Measurements from ENCODE around the gene TIMP3. TPM values are rescaled to one million over a fixed set of nuclear protein-coding genes. Genes with fewer than 3 reads are reported as not detected.

TIMP3 gene
- polyA plus RNA-seq, 1 donor (not counting 4 experiments of a cell fraction or from before 2014, with no cell fraction given), result 34.3 TPM

DNA sequence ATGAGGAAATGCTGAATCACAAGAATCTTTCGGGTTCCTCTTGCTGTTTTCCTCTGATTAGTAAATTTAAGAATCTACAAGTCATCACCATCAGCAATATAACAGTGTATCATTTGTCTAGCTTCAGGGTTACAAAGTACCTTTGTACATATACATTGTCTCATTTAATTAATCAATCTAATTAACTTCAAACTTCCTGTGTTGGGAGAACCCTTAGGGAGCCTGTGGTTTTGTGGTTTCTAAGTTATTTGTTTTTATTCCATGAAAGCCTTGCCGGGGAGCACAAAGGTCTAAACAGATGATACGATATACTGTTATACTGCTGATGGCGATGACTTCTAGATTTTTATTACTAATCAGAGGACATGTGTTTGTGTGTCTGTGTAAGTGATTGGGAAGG, 41.0 kb downstream of the TIMP3 start:
- H4K20me1 ChIP-seq (ENCODE audit: control insufficient read depth, extremely low read depth, insufficient read depth, low read length), result peaks cover 12% of the 10 kb centered on the region
- dilution Hi-C loops (cut with MboI; ENCODE audit: extremely low pct_ligation_motif_present, low sequenced_read_pairs), result no loop called here

DNA sequence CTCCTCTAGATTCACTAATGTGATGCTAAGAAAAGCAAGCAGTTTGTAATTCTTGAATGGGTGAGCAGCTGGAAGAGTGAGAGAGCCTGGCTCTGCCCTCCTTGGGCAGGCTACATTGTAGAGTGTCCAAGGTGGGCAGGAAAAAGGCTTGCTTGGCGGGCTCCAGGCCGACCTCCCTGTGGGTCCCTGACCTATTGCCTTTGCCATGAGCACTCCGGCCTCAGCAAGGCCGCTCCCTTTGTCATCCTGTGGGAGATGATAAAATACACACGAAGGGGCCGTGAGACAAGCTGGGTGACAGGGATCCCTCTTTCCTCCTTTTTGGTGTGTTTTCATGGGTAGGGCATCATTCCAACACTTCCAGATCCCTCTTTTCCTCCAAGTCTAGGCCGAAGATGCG, 41.8 kb downstream of the TIMP3 start:
- H3K9me1 ChIP-seq (ENCODE audit: control insufficient read depth, extremely low read depth, insufficient read depth, low read length), result no peaks in the 10 kb centered on the region
- no peak for DNase-seq (ENCODE audit: low read depth, low spot score)
- no peak overlapping the region for H3K9ac ChIP-seq (ENCODE audit: control insufficient read depth, extremely low read depth, insufficient read depth, low read length)
- H4K20me1 ChIP-seq (ENCODE audit: control insufficient read depth, extremely low read depth, insufficient read depth, low read length), result peaks cover 11% of the 10 kb centered on the region
- H3K4me2 ChIP-seq (ENCODE audit: control insufficient read depth, extremely low read depth, insufficient read depth, low read depth, low read length), result no peak overlapping the region
- no peaks in the 10 kb centered on the region for H3K27me3 ChIP-seq (ENCODE audit: control insufficient read depth, extremely low read depth, insufficient read depth, low read length)
- dilution Hi-C loops (cut with MboI; ENCODE audit: extremely low pct_ligation_motif_present, low sequenced_read_pairs), result no loop called here
- H3K4me1 ChIP-seq (ENCODE audit: control insufficient read depth, extremely low read depth, insufficient read depth, low read length), result peaks cover 7% of the 10 kb centered on the region
- H3K27ac ChIP-seq (ENCODE audit: control insufficient read depth, insufficient read depth, low read length), result no peak overlapping the region
- H3K79me2 ChIP-seq (ENCODE audit: control insufficient read depth, insufficient read depth, low read length), result no peaks in the 10 kb centered on the region
- no peak for FAIRE-seq
- H2AFZ ChIP-seq (ENCODE audit: control insufficient read depth, low read length), result no peak overlapping the region
- TF ChIP-seq EZH2 (IDR thresholded peaks at IDR 0.05; ENCODE audit: low read length), result no peak
- TF ChIP-seq, protein P1, sequence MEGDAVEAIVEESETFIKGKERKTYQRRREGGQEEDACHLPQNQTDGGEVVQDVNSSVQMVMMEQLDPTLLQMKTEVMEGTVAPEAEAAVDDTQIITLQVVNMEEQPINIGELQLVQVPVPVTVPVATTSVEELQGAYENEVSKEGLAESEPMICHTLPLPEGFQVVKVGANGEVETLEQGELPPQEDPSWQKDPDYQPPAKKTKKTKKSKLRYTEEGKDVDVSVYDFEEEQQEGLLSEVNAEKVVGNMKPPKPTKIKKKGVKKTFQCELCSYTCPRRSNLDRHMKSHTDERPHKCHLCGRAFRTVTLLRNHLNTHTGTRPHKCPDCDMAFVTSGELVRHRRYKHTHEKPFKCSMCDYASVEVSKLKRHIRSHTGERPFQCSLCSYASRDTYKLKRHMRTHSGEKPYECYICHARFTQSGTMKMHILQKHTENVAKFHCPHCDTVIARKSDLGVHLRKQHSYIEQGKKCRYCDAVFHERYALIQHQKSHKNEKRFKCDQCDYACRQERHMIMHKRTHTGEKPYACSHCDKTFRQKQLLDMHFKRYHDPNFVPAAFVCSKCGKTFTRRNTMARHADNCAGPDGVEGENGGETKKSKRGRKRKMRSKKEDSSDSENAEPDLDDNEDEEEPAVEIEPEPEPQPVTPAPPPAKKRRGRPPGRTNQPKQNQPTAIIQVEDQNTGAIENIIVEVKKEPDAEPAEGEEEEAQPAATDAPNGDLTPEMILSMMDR (optimal IDR thresholded peaks at IDR 0.05 in 1 of 3, IDR thresholded peaks at IDR 0.05 in 1 of 3, conservative IDR thresholded peaks at IDR 0.05 in 1 of 3; ENCODE audit: extremely low read depth in 1 of 3, insufficient read depth in 2 of 3, low read length in 3 of 3), result no peak
- H3K9me3 ChIP-seq (ENCODE audit: control insufficient read depth, low read depth, low read length), result no peaks in the 10 kb centered on the region
- H3K36me3 ChIP-seq (ENCODE audit: control insufficient read depth in 2 of 2, extremely low read depth in 1 of 2, insufficient read depth in 2 of 2, low read length in 2 of 2), result peaks cover 0 to 1% of the 10 kb centered on the region in 2 experiments
- H3K4me3 ChIP-seq (ENCODE audit: control insufficient read depth in 2 of 3, extremely low read depth in 1 of 3, insufficient read depth in 2 of 3, low read depth in 1 of 3, low read length in 3 of 3), result no peak overlapping the region

More for the DNA sequence above, 41.0 kb downstream of the TIMP3 start:
- no peak overlapping the region for H2AFZ ChIP-seq (ENCODE audit: control insufficient read depth, low read length)
- no peak overlapping the region for H3K9ac ChIP-seq (ENCODE audit: control insufficient read depth, extremely low read depth, insufficient read depth, low read length)
- H3K36me3 ChIP-seq (ENCODE audit: control insufficient read depth in 2 of 2, extremely low read depth in 1 of 2, insufficient read depth in 2 of 2, low read length in 2 of 2), result peaks cover 0 to 1% of the 10 kb centered on the region in 2 experiments
- no peak overlapping the region for H3K4me2 ChIP-seq (ENCODE audit: control insufficient read depth, extremely low read depth, insufficient read depth, low read depth, low read length)
- no peak for DNase-seq (ENCODE audit: low read depth, low spot score)
- no peak for TF ChIP-seq EZH2 (IDR thresholded peaks at IDR 0.05; ENCODE audit: low read length)
- H3K79me2 ChIP-seq (ENCODE audit: control insufficient read depth, insufficient read depth, low read length), result no peaks in the 10 kb centered on the region
- FAIRE-seq, result no peak
- no peak overlapping the region for H3K27ac ChIP-seq (ENCODE audit: control insufficient read depth, insufficient read depth, low read length)
- peaks cover 10% of the 10 kb centered on the region for H3K4me1 ChIP-seq (ENCODE audit: control insufficient read depth, extremely low read depth, insufficient read depth, low read length)
- no peaks in the 10 kb centered on the region for H3K27me3 ChIP-seq (ENCODE audit: control insufficient read depth, extremely low read depth, insufficient read depth, low read length)
- no peaks in the 10 kb centered on the region for H3K9me3 ChIP-seq (ENCODE audit: control insufficient read depth, low read depth, low read length)
- no peak overlapping the region for H3K4me3 ChIP-seq (ENCODE audit: control insufficient read depth in 2 of 3, extremely low read depth in 1 of 3, insufficient read depth in 2 of 3, low read depth in 1 of 3, low read length in 3 of 3)
- H3K9me1 ChIP-seq (ENCODE audit: control insufficient read depth, extremely low read depth, insufficient read depth, low read length), result no peaks in the 10 kb centered on the region

DNA sequence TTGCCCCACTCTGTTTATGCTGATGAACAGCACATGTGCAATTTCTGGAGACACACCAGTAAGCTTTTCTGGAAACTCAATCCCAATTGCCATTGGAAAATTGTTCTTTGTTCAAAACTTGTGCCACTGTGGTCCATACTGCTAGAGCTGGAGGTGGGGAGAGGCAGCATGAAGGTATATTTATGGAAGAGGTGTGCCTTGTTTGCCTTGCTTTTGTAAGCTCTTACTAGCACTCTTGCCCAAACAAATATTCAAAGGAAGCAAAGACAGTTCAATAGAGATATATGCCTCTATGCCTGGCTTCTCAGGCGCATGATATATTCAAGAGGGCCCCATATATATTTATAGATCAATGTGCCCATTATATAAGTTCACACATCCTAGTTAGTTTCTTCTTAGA, 42.7 kb downstream of the TIMP3 start:
- peaks cover 10% of the 10 kb centered on the region for H4K20me1 ChIP-seq (ENCODE audit: control insufficient read depth, extremely low read depth, insufficient read depth, low read length)
- H3K79me2 ChIP-seq (ENCODE audit: control insufficient read depth, insufficient read depth, low read length), result no peaks in the 10 kb centered on the region
- TF ChIP-seq, protein P1 (optimal IDR thresholded peaks at IDR 0.05 in 1 of 3, IDR thresholded peaks at IDR 0.05 in 1 of 3, conservative IDR thresholded peaks at IDR 0.05 in 1 of 3; ENCODE audit: extremely low read depth in 1 of 3, insufficient read depth in 2 of 3, low read length in 3 of 3), result no peak
- TF ChIP-seq EZH2 (IDR thresholded peaks at IDR 0.05; ENCODE audit: low read length), result no peak
- no peak for FAIRE-seq
- no peak overlapping the region for H2AFZ ChIP-seq (ENCODE audit: control insufficient read depth, low read length)
- no peak overlapping the region for H3K4me3 ChIP-seq (ENCODE audit: control insufficient read depth in 2 of 3, extremely low read depth in 1 of 3, insufficient read depth in 2 of 3, low read depth in 1 of 3, low read length in 3 of 3)
- no peak overlapping the region for H3K4me2 ChIP-seq (ENCODE audit: control insufficient read depth, extremely low read depth, insufficient read depth, low read depth, low read length)
- no peak overlapping the region for H3K9ac ChIP-seq (ENCODE audit: control insufficient read depth, extremely low read depth, insufficient read depth, low read length)
- H3K27me3 ChIP-seq (ENCODE audit: control insufficient read depth, extremely low read depth, insufficient read depth, low read length), result no peaks in the 10 kb centered on the region
- no peaks in the 10 kb centered on the region for H3K9me3 ChIP-seq (ENCODE audit: control insufficient read depth, low read depth, low read length)
- dilution Hi-C loops (cut with MboI; ENCODE audit: extremely low pct_ligation_motif_present, low sequenced_read_pairs), result no loop called here
- H3K27ac ChIP-seq (ENCODE audit: control insufficient read depth, insufficient read depth, low read length), result no peak overlapping the region
- DNase-seq (ENCODE audit: low read depth, low spot score), result no peak
- H3K36me3 ChIP-seq (ENCODE audit: control insufficient read depth in 2 of 2, extremely low read depth in 1 of 2, insufficient read depth in 2 of 2, low read length in 2 of 2), result peaks cover 0 to 1% of the 10 kb centered on the region in 2 experiments
- no peaks in the 10 kb centered on the region for H3K9me1 ChIP-seq (ENCODE audit: control insufficient read depth, extremely low read depth, insufficient read depth, low read length)
- H3K4me1 ChIP-seq (ENCODE audit: control insufficient read depth, extremely low read depth, insufficient read depth, low read length), result peaks cover 7% of the 10 kb centered on the region
